M059J (cell line): ENCODE measurements around the gene TMC8. TPM values are rescaled to one million over a fixed set of nuclear protein-coding genes. Genes with fewer than 3 reads are reported as not detected.
"Not testable (repeated sequence)": the region's sequence is repeated elsewhere in the genome, so short reads cannot be mapped to it uniquely, and the experiment has no call there.

Source experiments
- DNase-seq: peaks from one replicate; pipeline ENCODE4 v3.0.0-alpha.2; 2012; ENCODE audit warnings: low read depth
- total RNA-seq: library from RNA; depleted of rRNA; stranded (reverse); fragments of >200 nt; shearing (Covaris generic); gene quantifications from 2 replicates; pipeline ENCODE4 v1.2.3, GENCODE V29; 2014

The TMC8 gene
- total RNA-seq, 1 experiment from 2014 or later, result not detected

DNA sequence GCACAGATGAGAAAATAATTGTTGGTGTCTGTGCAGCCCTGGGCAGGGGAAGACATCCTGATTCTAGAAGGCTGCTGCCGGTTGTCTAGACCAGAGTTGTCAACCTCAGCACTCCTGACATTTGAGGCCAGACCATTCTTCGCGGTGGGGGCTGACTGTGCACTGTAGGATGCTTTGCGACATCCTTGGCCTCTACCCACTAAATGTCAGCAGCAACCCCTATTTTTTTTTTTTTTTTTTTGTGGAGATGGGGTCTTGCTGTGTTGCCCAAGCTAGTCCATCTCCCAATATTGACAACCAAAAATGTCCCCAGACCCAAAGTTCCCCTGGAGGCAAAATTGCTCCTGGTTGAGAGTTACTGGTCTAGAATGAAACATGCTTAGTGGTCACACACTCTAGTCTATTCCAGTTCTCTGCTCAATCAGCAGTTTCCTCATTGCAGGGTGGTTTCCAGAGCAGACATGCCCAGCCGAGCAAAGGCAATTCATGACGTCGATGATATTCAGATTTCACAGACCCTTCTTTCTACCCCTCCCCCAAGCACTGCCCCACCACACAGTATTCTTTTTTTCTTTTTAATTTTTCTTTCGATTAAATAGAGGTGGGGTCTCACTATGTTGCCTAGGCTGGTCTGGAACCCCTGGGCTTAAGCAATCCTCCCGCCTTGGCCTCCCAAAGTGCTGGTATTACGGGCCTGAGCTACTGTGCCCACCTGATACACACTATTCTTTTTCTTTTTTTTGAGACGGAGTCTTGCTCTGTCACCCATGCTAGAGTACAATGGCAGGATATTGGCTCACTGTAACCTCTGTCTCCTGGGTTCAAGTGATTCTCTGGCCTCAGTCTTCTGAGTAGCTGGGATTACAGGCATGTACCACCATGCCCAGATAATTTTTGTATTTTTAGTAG, 24.6 kb downstream of the TMC8 start:
- no peak for DNase-seq

DNA sequence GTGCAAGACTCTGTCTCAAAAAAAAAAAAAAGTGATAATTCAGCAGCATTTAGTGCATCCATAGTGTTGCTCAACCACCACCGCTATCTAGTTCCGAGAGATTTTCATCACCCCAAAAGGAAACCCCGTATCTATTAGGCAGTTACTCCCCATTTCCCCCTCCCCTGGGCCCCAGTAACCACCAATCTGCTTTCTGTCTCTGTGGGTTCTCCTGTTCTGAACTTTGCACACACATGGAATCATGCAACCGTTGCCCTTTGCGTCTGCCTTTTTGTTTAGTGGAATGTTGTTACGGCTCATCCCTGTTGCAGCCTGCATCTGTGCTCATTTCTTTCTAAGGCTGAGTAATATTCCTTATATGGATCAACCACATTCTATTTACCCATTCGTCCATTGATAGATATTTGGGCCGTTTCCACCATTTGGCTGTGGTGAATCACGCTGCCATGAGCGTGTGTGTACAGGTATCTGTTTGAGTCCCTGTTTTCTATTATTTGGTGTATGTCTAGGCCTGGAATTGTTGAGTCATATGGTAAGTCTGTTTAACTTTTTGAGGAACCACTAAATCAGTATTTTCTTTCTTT, 29.1 kb downstream of the TMC8 start:
- peak; percentile 59 for DNase-seq

DNA sequence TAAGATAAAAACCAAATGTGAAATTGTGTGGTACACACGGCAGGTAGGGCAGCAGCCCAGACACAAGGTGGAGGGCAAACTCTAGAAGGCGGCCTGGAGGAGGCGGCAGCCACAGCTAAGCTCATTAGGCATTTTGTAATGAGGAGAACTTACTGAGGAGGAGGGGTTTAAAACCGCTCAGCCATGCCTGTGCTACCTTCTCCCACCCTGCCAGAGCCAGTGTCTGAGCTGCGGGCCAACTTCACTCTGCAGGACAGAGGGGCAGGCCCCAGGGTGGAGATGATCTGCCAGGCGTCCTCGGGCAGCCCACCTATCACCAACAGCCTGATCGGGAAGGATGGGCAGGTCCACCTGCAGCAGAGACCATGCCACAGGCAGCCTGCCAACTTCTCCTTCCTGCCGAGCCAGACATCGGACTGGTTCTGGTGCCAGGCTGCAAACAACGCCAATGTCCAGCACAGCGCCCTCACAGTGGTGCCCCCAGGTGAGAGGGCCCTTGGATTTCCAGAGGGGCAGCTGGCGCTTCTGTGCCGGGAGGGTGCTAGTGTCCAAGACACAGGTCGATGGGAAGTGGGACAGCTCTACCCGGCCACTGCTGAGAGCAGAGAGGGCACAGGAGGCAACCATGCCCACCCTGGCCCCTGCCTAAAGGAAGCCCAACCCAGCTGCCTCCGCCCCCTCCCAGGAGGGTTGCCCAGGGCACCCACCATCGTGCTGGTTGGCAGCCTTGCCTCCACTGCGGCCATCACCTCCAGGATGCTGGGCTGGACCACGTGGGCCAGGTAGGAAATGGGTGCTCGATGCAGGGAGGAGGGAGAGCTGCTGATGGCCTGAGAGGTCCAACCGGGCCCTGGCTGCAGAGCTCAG, 33.5 kb downstream of the TMC8 start:
- no peak for DNase-seq

DNA sequence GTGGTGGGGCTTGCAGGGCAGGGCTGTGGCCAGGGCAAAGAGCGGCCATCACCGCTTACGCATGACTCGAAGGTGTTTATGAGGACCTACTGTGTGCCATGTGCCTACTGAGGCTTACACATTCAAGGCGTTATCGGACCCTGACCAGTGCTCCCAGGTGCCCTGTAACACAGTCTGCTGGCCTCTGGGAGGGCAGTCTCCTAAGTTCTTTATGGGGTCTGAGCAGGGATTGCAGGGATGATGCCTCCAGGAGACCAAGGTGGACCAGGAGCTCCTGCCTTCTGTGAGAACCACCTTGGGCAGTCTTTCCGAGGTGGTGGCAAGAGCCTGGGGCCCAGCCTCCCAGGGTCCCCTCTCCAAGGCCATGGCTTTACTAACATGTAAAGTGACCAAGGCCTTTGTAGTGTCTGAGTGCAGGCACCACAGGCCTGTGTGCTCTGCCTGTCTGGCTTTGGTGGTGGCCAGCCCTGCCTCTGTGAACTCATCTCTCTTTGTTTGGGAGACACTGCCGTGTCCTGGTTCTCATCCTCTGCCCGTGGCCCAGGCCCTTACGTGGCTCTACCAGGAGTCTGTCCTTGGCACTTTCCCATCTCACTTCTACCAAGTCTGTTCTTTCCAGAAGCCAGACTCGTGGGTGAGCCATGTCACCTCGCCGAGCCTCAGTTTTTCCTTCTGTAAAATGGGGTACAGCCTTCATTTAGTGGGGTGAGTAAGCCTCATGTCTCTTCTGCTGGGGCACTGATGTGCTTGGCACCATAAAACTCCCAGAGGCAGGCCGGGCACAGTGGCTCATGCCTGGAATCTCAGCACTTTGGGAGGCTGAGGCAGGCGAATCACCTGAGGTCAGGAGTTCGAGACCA, 34.4 kb downstream of the TMC8 start:
- no peak for DNase-seq

DNA sequence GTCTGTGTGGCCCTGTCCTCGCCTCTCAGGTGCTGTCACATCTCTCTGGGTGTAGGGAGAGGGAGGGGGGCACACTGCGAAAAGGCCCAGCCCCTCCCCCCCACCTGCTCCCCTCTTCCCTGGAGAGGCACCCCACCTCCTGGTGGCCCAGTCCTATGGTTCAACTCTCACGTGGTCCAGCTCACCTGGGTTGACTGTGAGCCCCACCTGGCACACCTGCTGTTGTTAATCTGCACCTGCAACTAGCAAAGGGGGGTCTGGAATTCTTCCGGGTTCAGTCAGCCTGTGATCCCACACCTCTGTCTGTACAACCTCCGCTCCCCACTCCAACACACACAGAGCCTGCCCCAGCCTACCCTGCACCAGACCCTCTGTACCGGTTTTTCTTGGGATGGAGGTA, 35.8 kb downstream of the TMC8 start:
- DNase-seq, result no peak

DNA sequence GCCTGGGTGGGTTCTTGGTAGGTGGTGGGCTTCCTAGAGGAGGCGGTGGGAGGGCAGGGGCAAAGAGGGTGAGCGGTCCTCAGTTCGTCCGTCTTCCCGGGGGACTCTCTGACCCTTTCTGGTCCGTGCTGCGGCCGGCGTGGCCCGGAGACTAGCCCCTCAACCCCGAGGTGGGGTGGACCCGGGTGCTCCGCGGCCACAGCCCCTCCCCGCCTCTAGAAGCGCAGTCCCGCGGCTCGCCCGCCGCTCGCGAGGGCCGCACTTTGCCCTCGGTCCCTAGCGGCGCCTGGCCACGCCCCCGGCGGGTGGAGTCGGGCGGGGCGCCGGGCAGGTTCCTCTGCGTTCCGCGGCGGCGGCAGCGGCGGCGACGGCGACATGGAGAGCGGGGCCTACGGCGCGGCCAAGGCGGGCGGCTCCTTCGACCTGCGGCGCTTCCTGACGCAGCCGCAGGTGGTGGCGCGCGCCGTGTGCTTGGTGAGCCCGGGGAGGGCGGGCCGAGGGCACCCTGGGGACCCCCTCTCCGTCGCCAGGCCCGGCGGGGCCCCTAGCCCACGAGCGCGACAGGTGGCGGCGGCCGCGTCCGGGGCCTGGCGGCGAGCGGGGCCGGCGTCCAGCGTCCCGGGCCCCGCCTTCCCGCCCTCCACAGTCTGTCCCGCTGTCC, 37.8 kb downstream of the TMC8 start, which contains the start of gene SYNGR2:
SYNGR2 (plus strand) TSS at position 340 of the 661 bp plus-strand sequence; CDS start at position 376, 36 bp downstream.
- DNase-seq, result peak; percentile 70

DNA sequence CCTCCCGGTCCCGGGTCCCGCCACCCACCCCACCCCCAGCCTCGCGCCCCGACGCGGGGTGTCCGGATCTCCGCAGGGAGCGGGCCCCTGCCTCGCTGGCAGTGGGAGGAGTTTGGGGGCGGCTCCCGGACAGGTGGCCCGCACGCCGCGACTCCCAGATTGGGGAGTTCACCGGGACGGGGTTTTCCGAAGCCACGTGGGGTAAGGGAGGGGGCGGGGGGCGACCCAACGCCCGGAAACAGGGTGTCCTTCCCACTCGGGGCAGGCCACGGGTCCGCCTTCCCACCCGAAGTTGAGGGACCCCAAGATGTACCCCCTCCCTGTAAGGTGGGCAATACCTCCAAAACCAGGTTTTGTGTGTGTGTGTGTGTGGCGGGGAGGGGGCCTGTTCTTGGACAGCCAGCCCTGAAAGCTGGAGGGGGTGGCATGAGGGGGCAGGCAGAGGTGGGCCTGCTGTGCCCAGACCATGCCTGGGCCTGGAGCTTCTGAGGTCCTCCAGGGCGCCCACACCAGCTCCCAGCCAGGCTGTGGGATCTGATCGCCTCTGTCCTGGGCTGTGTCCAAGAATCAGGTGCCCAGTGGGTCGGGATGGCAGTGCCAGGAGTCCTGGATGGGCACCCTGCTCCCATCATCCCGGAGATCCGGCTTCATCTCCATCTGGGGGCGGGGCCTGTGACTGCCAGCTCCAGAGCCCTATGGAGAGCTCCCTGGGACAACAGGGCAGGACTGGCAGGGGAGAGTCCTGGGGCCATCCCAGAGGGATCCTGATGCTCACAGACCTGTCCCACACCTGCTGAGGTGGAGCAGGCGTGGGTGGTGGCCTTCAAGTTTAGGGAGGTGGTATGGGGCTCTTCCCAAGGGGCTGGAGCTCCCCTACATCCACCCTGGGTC, 38.6 kb downstream of the TMC8 start:
- peak; percentile 74 for DNase-seq

DNA sequence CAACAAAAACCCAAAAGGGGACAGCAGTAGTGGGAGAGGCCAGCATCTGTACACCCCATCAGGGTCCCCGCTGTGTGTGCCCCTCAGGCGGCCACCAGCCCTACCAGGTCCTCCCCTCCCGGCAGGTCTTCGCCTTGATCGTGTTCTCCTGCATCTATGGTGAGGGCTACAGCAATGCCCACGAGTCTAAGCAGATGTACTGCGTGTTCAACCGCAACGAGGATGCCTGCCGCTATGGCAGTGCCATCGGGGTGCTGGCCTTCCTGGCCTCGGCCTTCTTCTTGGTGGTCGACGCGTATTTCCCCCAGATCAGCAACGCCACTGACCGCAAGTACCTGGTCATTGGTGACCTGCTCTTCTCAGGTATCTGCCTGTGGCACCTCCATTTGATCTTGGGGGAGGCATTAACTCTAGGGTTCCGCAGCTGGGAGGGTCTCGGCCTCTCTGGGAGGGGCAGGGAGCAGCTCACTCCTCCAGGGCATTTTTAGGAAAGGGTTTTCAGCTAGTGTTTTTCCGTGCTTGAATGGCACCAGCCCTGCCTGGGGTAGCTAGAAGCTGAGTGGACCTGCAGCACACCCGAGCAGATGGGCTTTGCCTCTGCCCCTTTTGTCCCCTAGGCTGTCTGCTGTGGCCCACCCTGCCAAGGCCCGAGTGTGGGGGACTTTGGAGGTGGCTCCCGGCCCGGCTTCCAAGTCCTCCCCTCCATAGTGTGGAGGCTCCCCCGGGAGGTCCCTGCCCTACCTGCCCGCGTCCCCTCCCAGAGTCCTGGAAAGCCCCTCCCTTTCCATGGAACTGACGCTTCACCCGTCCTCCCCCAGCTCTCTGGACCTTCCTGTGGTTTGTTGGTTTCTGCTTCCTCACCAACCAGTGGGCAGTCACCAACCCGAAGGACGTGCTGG, 40.4 kb downstream of the TMC8 start:
- no peak for DNase-seq

DNA sequence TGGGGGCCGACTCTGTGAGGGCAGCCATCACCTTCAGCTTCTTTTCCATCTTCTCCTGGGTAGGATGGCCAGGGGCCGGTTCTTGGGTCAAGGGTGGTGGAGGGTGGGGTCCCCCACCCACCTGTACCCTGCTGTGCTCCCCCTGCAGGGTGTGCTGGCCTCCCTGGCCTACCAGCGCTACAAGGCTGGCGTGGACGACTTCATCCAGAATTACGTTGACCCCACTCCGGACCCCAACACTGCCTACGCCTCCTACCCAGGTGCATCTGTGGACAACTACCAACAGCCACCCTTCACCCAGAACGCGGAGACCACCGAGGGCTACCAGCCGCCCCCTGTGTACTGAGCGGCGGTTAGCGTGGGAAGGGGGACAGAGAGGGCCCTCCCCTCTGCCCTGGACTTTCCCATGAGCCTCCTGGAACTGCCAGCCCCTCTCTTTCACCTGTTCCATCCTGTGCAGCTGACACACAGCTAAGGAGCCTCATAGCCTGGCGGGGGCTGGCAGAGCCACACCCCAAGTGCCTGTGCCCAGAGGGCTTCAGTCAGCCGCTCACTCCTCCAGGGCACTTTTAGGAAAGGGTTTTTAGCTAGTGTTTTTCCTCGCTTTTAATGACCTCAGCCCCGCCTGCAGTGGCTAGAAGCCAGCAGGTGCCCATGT, 41.1 kb downstream of the TMC8 start:
- not testable (repeated sequence) for DNase-seq

DNA sequence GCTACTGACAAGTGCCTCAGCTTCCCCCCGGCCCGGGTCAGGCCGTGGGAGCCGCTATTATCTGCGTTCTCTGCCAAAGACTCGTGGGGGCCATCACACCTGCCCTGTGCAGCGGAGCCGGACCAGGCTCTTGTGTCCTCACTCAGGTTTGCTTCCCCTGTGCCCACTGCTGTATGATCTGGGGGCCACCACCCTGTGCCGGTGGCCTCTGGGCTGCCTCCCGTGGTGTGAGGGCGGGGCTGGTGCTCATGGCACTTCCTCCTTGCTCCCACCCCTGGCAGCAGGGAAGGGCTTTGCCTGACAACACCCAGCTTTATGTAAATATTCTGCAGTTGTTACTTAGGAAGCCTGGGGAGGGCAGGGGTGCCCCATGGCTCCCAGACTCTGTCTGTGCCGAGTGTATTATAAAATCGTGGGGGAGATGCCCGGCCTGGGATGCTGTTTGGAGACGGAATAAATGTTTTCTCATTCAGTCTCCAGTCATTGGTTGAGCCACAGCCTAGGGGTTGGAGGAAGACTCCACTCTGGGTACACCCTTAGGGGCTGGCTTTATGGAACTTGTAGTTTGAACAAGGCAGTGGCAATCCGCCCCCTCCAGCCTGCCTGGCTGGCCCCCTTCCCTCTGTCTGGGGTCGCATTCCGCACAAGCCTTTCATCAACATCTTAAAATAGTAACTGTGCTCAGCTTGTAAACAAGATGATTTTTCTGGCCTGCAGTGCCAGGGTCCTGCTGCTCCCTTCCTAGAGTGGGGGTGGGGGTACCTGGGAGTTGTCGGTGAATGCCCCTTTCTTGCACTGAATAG, 41.9 kb downstream of the TMC8 start:
- no peak for DNase-seq

DNA sequence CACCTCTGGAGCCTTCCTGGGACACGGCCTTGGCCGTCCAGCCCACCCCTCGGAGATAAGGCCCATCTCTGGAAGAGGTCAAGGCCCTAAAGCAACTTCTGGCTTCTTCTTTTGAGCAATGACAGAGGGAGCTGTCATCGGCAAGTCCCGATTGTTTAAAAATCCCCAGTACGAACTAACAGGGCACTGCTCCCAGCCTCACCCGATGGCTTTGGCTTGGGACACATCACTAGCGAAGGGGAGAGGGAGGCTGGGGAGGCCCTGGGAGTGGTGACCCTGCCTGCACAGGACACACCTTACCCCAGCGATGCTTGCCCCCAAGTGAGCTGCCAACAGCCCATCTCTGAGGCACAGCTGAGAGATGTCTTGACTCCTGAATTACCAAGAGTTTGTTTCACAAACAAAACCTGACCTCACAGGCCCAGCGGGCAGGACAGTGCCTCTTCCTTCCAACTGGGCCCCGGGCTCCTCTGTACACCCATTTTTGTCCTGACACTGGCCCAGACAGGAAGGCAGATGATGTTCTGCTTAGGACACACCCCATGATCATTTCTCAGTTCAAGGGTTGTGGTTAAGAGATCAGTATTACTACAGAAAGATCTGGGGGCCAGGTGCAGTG, 42.6 kb downstream of the TMC8 start:
- no peak for DNase-seq

DNA sequence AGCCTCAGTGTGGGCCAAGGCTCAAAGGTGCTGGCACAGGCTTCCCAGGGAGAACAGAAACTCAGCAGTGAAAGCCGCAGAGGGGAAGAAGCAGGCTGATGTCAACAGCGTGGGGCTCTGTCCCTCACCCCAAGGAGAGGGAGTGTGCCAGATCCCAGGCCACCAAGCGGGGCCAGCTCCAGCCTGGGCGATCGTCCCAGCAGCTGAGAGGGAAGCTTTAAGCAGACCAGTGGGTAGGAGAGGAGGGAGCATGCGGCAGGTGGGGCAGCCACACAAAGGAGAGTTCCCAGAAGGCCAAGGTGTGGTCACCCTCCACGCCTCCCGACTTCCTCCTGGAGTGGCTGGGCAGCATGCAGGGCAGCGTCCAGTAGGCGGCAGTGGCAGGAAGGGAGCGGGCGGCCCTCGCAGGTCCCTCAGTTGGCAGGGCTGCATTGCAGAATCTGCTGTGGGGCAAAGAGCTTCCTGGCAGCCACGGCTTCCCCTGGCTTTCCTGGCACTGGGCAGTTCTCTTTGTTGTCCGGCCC, 43.8 kb downstream of the TMC8 start:
- no peak for DNase-seq

DNA sequence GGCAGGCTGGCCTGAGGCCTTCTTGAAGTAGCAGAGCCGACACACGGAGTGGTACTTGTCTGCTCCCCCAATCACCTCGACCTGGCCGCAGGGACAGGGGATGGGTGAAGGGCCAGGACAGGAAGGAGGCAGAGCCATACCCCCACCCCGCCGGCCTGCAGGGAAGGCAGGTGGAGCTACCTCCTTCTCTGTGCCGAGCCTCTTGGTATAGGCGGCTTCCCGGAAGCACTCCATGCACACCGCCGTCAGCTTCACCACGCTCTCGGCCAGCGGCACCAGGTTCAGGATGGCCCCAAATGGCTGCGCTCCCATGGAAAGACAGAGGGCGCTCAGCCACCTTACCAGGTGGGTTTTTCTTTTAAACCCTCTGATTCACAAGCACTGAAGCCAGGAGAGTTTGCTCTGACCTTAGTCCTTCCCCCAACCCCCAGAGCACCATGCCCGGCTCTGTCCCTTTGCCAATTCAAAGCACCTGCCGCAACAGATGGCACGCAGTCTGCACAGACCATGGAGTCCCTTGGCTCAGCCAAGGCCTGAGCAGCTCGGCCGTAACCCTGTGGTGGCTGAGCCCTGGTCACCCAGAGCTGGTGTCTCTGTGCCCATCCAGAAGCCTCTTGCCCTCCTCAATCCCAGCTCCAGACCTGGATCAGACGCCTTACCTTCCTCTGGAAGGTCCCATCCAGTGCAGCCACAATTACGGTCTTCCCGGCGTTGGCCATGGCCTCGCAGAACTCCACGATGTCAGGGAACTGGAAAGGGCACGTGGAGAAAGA, 44.5 kb downstream of the TMC8 start:
- DNase-seq, result no peak

DNA sequence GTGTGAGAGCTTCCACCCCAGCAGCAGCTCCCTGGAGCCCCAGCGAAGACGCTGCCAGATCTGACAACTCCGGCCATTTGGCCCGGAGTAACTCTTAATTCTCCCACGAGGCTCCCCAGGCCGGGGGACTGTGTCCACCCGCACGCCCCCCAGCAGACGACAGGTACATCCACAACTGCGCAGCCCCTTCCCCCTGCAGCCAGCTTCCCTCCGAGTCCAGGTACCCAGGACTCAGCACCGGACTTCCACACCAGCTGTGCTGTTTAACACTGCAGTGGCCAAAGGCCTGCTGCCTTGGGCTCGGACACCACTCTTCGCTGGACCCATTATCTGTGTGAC, 45.0 kb downstream of the TMC8 start:
- no peak for DNase-seq

DNA sequence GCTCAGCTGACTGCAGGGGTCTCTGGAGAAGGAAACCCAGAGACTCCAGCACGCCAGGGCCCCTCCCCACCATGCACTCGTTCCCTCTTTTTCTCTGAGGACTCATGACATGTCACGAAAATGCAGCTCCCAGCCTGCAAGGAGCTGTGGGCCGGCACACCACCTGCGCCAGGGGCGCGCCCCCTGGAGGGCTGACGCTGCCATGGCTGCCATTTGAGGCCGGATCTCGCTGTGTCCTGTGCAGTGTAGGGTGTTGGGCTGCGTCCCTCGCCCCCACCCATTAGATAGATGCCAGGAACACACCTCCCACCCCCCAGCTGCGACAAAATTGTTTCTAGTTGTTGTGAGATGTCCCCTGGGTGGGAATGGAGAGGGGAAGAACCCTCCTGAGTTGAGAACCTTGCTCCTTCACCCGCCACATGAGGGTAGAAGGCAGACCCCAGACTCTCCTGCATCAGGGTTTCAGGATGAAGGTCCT, 46.0 kb downstream of the TMC8 start:
- no peak for DNase-seq

DNA sequence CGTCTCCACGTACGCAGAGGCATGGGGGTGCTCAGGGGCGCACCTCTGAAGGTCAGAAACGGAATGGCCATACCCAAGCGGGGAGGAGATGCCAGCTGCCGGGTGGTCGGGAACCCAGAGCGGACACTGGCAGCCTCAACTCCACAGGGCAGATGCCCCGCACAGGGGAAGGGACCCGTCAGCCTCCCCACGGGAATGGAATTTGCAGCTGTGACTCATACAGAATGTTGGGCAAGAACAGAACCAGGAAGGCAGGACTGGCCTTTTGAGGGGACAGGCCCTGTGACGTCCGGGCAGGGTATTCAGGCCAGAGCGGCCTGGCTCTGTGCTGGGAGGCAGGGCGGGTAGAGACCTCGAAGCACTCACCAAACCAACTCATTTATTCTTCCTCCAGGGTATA, 48.8 kb downstream of the TMC8 start:
- DNase-seq, result peak; percentile 32
